ENCODE measurements around the gene ASB10.
A peak's percentile ranks its signal among the peaks of the same experiment; 100 is the strongest.

Gene ASB10

GRCh38 chr7:151210087-151210854 is 23.2 kb upstream of the ASB10 start, which contains the start of gene H2BK1:
Gene H2BK1 (minus strand): TSS chr7:151210488. CDS start chr7:151210318, 170 bp downstream.
- no peak for DNase-seq

GRCh38 chr7:151209588-151209987 is 22.5 kb upstream of the ASB10 start:
- DNase-seq = no peak

GRCh38 chr7:151208253-151208862 is 21.3 kb upstream of the ASB10 start:
- no peak for DNase-seq

- no peak for DNase-seq
Observed at GRCh38 chr7:151207804-151208203, 20.8 kb upstream of the ASB10 start.

DNA sequence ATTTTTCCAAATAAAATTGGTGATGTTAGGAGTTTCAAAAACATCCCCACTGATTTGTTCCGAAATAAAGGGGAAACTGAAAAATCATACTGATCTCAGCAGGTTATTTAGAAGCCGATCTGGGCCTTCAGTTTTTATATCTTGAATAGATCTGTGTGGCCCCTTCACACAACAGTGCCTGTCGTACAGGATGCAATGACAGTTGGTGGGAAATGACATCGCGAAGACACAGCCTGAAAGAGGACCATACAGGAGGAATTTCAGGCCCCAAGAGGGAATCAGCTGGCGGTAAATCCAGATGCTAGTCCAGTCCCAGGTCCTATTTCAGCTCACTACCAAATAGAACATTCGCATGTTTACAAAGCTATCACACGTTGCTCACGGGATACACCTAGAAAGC is 20.3 kb upstream of the ASB10 start:
- no peak for DNase-seq

GRCh38 chr7:151206914-151207313 is 19.9 kb upstream of the ASB10 start:
- peak in 1 of 2 experiments; percentile 2 for DNase-seq

DNA sequence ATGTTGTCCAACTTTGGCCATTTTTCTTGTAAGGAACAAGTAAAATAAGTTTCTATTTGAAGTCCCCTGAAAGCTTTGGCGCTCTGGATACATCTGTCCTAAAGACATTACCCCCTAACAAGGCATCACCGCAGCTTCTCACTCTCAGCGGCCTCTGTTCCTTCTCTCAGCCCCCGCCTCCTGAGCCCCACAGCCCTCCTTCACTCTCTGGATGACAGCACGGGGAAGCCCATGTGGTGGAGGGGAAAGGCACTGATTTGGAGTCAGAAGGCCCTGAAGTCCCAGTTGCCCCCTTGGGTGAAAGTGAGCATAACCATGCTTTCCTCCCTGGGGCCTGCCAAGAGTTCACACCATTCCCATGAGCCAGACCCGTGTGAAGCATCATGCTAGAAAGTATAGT is 18.7 kb upstream of the ASB10 start:
- no peak for DNase-seq

DNA sequence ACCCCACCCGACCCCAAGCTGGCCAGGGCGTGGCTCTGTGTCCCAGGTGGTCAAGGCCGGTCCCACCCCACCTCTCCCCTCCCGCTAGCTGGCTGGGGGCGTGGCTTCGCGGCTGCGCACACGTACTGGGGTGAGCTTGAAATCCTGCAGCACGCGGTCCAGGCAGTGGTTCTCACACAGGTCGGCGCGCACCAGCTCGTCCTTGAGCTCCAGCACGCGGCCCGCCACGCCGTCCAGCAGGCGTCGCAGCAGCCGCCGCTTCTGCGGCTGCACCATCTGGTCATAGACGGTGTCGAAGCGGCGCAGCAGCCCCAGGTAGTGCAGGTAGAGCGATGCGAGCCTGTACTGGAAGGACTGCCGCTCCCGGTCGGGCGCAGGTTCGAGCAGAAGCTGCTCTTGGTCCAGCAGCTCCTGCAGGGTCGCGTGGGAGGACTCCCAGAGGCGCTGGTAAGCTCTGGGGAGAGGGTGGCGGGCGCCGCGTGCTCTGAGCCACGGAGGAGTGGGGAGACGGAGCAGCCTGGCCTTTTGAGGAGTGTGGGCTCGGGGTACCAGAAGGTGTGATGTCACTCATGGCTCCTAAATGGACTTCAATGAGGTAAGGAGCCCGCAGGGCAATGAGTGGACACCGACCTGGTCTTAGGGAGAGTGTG is 17.5 kb upstream of the ASB10 start:
- no peak for DNase-seq

- no peak for DNase-seq
Observed at GRCh38 chr7:151202836-151203235, 15.8 kb upstream of the ASB10 start.

DNA sequence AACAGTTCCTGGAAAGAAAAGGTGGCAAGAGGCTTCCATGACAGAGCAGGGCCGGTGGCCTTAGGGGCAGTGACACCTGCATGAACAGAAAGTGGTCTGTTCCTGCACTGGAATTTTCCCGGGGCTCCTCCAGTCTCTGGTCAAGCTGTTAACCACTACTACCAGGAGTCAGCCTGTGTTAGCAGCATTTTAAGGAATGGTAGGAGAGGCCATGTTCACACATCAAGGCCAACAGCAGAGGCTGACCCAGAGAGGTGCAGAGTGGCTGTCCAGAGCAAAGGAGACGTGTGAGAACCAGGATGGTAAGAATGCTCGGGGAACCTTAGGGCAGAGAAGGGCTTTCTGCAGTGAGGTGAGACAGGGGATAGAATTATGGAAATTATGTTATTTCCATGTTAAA is 14.7 kb upstream of the ASB10 start:
- no peak for DNase-seq

GRCh38 chr7:151201344-151201743 is 14.3 kb upstream of the ASB10 start:
- no peak for DNase-seq

GRCh38 chr7:151198945-151199848 is 12.1 kb upstream of the ASB10 start:
- no peak for DNase-seq

GRCh38 chr7:151197932-151198331 is 10.9 kb upstream of the ASB10 start:
- DNase-seq = no peak

DNA sequence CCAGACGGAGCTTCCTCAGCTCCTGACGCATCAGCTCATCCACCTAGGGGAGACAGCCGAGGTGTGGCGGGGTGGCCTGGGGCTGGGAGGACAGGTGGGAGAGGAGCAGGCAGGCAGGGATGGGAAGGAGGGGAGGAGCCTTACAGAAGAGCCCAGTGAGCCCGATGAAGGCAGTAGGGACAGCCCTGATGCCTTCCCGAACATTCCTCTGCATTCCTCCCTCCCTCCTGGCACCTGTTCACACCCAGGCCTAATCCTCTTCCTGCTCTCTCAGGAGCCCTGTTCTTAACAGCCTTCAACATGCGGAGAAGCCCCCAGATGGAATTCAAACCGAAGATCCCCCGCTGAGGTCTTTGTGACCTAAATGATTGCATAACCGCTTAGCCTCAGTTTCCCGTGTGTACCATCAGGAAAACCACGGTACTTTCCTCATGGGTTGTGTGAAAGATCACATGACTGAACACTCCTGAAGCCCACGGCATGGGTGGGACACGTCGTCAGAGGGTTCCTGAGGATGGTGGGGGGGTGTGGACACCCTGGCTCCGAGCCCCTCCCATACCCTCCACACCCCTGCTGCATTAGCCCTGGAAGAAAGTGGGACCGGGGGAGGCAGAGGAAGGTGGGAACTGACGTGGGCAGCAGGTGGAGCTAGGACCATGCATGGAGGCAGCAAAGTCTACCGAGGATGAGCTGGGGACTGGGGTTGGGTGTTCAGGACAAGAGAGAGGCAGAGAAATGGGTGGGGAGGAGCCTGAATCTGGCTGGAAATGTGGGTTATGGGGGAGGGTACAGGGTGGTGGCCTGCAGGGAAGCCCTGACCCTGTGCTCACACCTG is 8.8 kb upstream of the ASB10 start:
- no peak for DNase-seq

DNA sequence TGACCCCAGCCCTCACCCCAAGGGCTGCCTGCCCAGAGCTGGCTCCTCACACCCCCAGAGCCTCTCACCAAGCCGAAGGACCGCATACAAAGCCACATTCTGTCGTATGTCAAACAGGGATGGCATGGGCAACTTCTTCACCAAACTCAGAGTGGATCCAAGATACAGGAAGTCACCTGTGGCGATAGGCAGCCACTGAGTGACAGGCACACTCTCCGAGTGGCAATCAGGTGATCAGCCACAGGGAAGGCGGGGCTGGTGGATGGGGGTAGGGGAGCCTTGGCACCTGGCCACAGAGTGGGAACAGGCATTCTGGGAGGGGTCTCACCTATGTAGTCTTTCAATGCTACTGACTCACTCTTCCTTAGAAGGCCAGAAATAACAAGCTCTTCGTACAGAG is 7.1 kb upstream of the ASB10 start:
- no peak for DNase-seq

DNA sequence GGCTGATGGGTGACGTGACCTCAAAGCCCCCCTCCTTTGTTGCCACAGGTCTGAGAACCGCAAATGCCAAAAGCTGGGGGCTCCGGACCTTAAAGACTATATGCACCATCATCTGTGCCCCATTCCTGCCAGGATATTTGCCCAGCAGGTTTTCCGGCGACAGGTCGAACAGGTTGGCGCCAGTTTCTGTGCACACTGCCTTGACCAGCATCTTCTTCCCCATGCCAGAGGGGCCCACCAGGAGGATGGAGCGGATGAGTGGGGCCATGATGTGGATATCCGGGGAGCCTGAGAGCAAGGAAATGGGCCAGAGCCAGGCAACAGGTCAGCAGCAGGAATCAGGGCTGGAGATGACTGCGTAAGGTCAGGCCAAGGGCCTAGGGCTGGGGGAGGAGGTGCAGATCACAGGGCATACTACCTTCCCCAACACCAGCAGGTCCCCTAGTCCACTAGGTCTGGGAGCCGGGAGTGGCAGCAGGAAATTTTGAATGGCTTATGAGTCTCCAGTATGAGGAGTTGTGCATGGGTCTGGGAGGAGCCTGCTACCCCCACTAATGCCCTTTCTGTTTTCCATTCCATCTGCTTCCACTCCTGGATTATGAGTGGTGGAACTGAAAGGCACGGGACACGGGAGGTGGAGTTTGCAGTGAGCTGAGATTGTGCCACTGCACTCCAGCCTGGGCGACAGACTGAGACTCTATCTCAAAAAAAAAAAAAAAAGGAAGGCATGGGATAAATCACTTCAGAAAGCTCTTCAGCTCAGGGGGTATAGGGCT is 6.3 kb upstream of the ASB10 start:
- DNase-seq = no peak

- no peak for DNase-seq
Observed at GRCh38 chr7:151192002-151192539, 5.0 kb upstream of the ASB10 start.

DNA sequence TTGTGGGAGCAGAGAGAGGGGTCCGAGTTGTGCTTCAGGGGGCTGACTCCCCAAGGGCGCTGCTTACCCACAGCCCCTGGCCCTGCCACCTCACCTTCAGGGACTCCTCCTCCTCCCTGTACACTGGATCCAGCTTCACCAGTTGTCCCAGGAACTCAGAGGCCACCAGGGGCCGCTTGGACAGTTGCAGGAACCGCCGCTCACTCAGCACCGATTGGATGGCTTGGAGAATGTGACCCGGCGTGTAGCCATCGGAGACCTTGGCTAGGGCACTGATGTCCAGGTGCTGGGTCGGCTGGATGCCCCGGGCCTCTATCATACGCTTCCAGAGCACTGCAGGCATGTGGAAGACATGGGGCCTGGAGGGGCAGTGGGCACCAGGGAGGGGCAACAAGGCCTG is 4.5 kb upstream of the ASB10 start:
- no peak for DNase-seq

DNA sequence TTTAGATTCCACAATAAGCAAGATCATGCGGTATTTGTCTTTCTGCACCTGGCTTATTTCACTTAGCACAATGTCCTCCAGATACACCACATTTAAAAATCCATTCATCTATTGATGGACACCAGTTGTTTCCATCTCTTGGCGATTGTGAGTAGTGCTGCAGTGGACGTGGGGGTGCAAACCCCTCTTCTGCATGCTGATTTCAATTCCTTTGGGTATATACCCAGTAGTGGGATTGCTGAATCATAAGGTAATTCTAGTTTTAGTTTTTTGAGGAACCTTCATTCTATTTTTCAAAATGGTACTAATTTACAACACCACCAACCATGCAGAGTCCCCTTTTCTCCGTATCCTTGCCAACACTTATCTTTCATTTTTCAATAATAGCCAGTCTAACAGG is 2.0 kb upstream of the ASB10 start:
- DNase-seq = no peak

DNA sequence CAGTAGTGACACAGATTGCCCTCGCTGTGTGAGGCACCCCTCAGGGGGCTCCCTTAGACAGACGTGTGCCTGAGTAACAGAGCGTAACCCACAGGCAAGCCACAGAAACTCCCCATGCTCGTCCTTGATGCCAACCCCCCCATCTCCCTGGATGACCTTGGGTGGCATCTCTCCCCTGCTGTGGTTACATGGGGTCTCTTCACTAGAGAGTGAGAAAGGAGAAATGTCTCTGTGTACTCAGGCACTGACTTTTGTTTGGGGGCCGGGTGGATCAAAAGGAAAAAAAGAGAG is 1.1 kb upstream of the ASB10 start:
- no peak for DNase-seq

Data from stimulated activated CD4-positive, alpha-beta T cell treated with anti-CD3 and anti-CD28 coated beads, Interleukin-4, amount 100 ng/mL, for 4 hours (primary cell).